ENCODE data around the gene KRT78.

- TF ChIP-seq CTCF (conservative IDR thresholded peaks at IDR 0.05; ENCODE audit: low read length): no peak
- no peak for TF ChIP-seq EZH2phosphoT487 (IDR thresholded peaks at IDR 0.05; ENCODE audit: borderline replicate concordance)
Measured at GRCh38 chr12:52871291-52872039, 22.7 kb upstream of the KRT78 start.
